CD14-positive monocyte (primary cell): ENCODE results near the gene CEACAM16. TPM values are rescaled to one million over a fixed set of nuclear protein-coding genes. Genes with fewer than 3 reads are reported as not detected.

Source experiments
- DNase-seq, 3 donors: peaks; one replicate each; pipeline ENCODE4 v3.0.0-alpha.2; 2011 to 2022
- H2AFZ ChIP-seq: 2 replicates; pipeline ENCODE4 v1.6.0; 2012; ENCODE audit warnings: mild to moderate bottlenecking, low read depth, low read length, inconsistent platforms; ENCODE audit not compliant: insufficient read depth, poor library complexity, severe bottlenecking
- H3K27ac ChIP-seq, 2 donors: 1 replicate in 1 of 2; 2 replicates in 1 of 2; pipeline ENCODE4 v1.5.1; 2012 to 2013; ENCODE audit warnings: low read length in 2 of 2, control low read depth in 1 of 2, inconsistent platforms in 1 of 2, low read depth in 1 of 2, mild to moderate bottlenecking in 1 of 2
- H3K27me3 ChIP-seq, 2 donors: one replicate each; pipeline versions ENCODE4 v1.6.0 to v1.6.1; 2011 to 2013; ENCODE audit warnings: low read length in 2 of 2; ENCODE audit not compliant: control insufficient read depth in 2 of 2, insufficient read depth in 2 of 2
- H3K36me3 ChIP-seq, 2 donors: replicated peaks in 1 of 2; 1 replicate in 1 of 2; 2 replicates in 1 of 2; pipeline versions ENCODE4 v1.5.1 to v1.6.1; 2012 to 2013; ENCODE audit warnings: low read length in 2 of 2, control low read depth in 1 of 2, inconsistent platforms in 1 of 2, mild to moderate bottlenecking in 1 of 2; ENCODE audit not compliant: insufficient read depth in 2 of 2, control insufficient read depth in 1 of 2
- H3K4me1 ChIP-seq, 2 donors: 1 replicate in 1 of 2; 2 replicates in 1 of 2; pipeline versions ENCODE4 v1.5.1 to v1.6.1; 2012 to 2013; ENCODE audit warnings: low read length in 2 of 2, control low read depth in 1 of 2, inconsistent platforms in 1 of 2, mild to moderate bottlenecking in 1 of 2, moderate library complexity in 1 of 2; ENCODE audit not compliant: insufficient read depth in 2 of 2, control insufficient read depth in 1 of 2
- H3K4me2 ChIP-seq: replicated peaks from 2 replicates; pipeline ENCODE3; 2012; ENCODE audit warnings: low read length, moderate library complexity, mild to moderate bottlenecking; ENCODE audit not compliant: poor library complexity, severe bottlenecking; ENCODE audit errors: extremely low read depth
- H3K4me3 ChIP-seq, 3 experiments: fragments of 200-600 bp in 1 of 3; sonication (generic) in 1 of 3; replicated peaks in 1 of 3; 1 replicate in 2 of 3; 2 replicates in 1 of 3; pipeline ENCODE4 v1.5.1; 2011 to 2013; ENCODE audit warnings: low read length in 3 of 3, mild to moderate bottlenecking in 3 of 3, control low read depth in 2 of 3, low read depth in 2 of 3, inconsistent platforms in 1 of 3, moderate library complexity in 1 of 3
- H3K79me2 ChIP-seq: 2 replicates; pipeline ENCODE4 v1.6.0; 2012; ENCODE audit warnings: mild to moderate bottlenecking, control low read depth, inconsistent platforms, low read length, moderate library complexity; ENCODE audit not compliant: insufficient read depth
- H3K9ac ChIP-seq: 2 replicates; pipeline ENCODE4 v1.6.0; 2017; ENCODE audit warnings: low read length, mild to moderate bottlenecking; ENCODE audit not compliant: insufficient read depth, poor library complexity, severe bottlenecking
- H3K9me3 ChIP-seq, 2 donors: replicated peaks in 1 of 2; 1 replicate in 1 of 2; 2 replicates in 1 of 2; pipeline versions ENCODE4 v1.5.1 to v1.6.1; 2012 to 2013; ENCODE audit warnings: low read length in 2 of 2, control low read depth in 1 of 2; ENCODE audit not compliant: control insufficient read depth in 1 of 2, insufficient read depth in 1 of 2
- H4K20me1 ChIP-seq: 2 replicates; pipeline ENCODE4 v1.6.0; 2012; ENCODE audit warnings: mild to moderate bottlenecking, low read length, control low read depth, moderate library complexity; ENCODE audit not compliant: insufficient read depth
- H3K27ac Mint-ChIP-seq, 7 donors: one replicate each; pipeline ENCODE4 v1.8.0; 2020; ENCODE audit warnings: mild to moderate bottlenecking in 7 of 7, mixed read lengths in 7 of 7, moderate library complexity in 6 of 7, inconsistent platforms in 2 of 7
- H3K27me3 Mint-ChIP-seq, 3 donors: one replicate each; pipeline ENCODE4 v1.8.0; 2021 to 2022; ENCODE audit warnings: low read depth in 3 of 3, mild to moderate bottlenecking in 3 of 3, mixed read lengths in 3 of 3, moderate library complexity in 3 of 3, inconsistent platforms in 1 of 3
- H3K36me3 Mint-ChIP-seq, 2 donors: one replicate each; pipeline ENCODE4 v1.8.0; 2020; ENCODE audit warnings: mixed read lengths in 2 of 2, inconsistent platforms in 1 of 2, mild to moderate bottlenecking in 1 of 2
- H3K4me1 Mint-ChIP-seq: one replicate; pipeline ENCODE4 v1.8.0; 2020; ENCODE audit warnings: mild to moderate bottlenecking, mixed read lengths
- H3K4me3 Mint-ChIP-seq, 2 donors: one replicate each; pipeline ENCODE4 v1.8.0; 2020; ENCODE audit warnings: mild to moderate bottlenecking in 2 of 2, mixed read lengths in 2 of 2, moderate library complexity in 1 of 2
- H3K9me3 Mint-ChIP-seq, 7 donors: one replicate each; pipeline ENCODE4 v1.8.0; 2020 to 2022; ENCODE audit warnings: mixed read lengths in 7 of 7, mild to moderate bottlenecking in 6 of 7, moderate library complexity in 6 of 7, inconsistent platforms in 2 of 7
- CTCF ChIP-seq: fragments of 200-600 bp; IDR thresholded peaks from one replicate; pipeline ENCODE4 v1.8.0; 2022; ENCODE audit warnings: antibody characterized with exemption, mild to moderate bottlenecking
- WGBS: methylation state at CpG from one replicate; pipeline ENCODE4 v1.1.5; 2013; ENCODE audit warnings: missing lambda C conversion rate; ENCODE audit not compliant: insufficient coverage; 5-methylcytosine and 5-hydroxymethylcytosine counted together
- intact Hi-C, 2 donors: fragments of 100-400 bp; cut with micrococcal nuclease; formaldehyde crosslinking; loops; one replicate each; pipeline versions ENCODE4 v1.15.0 to v1.15.1; 2023
- polyA plus RNA-seq, 3 donors: library from polyadenylated mRNA; depleted of rRNA in 1 of 3; unstranded in 2 of 3; stranded (reverse) in 1 of 3; fragments of 300-500 nt in 2 of 3; fragments of >200 nt in 1 of 3; fragmentation: Illumina TruSeq in 2 of 3; gene quantifications; 1 replicate in 2 of 3; 2 replicates in 1 of 3; pipeline ENCODE4 v1.2.3, GENCODE V29; 2012 to 2021

CEACAM16 gene
- polyA plus RNA-seq, 3 donors, result not detected

DNA sequence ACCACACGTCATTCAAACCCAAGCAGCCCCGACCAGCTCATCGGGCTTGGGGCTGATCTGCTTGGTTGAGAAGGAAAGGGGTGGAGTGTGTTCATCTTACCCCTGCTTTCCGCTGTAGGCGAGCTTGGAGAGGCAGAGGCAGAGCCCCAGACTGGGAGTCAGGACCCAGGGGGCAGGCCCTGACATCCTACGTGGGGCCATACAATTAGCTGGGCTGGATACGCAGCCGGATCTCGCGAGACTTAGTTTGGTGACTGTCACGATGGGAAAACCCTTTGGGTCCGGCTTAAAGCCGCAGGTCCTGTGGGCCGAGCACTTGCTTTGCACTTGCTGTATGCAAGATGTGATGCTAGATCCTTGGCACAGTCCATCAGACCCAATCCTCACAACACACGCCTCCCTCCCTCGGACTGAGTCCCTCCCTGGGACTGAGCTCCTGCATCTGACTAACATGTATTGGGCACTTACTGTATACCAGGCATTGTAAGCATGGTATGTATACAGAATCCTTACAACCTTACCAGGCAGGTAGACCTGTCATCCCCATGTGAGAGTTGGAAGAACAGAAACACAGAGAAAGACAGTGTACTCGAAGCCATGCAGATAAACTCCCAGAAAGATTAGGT lies 3.7 kb downstream of the CEACAM16 start:
- Mint-ChIP-seq H3K9me3 (no peaks in the 10 kb centered on the region), H3K4me3 (no peak overlapping the region), H3K36me3 (no peaks in the 10 kb centered on the region), H3K27ac (peak overlapping the region in 1 of 7 donors; percentile 30), H3K4me1 (no peaks in the 10 kb centered on the region), H3K27me3 (peaks cover 5 to 8% (median 6%) of the 10 kb centered on the region in 3 donors)
- intact Hi-C loops, result loop anchor here in 1 of 2 donors (5.0 kb wide), 1 partner anchor 75 kb away; the partner anchor contains the start of gene CBLC
- no peaks in the 10 kb centered on the region for H3K4me1 ChIP-seq
- H3K4me3 ChIP-seq, result no peak overlapping the region
- no peak overlapping the region for H3K9ac ChIP-seq
- WGBS, result 91% methylated on average over 14 of the region's 17 CpGs
- no peaks in the 10 kb centered on the region for H3K36me3 ChIP-seq
- H2AFZ ChIP-seq, result no peak overlapping the region
- H3K9me3 ChIP-seq, result no peaks in the 10 kb centered on the region
- H3K27me3 ChIP-seq, result peaks cover 0 to 2% of the 10 kb centered on the region in 2 donors
- H4K20me1 ChIP-seq, result no peaks in the 10 kb centered on the region
- no peak for TF ChIP-seq CTCF
- DNase-seq, result no peak
- no peaks in the 10 kb centered on the region for H3K79me2 ChIP-seq
- H3K4me2 ChIP-seq, result no peak overlapping the region
- no peak overlapping the region for H3K27ac ChIP-seq

- H3K27me3 ChIP-seq, result no peaks in the 10 kb centered on the region
- H3K27me3 Mint-ChIP-seq, result peaks cover 2% of the 10 kb centered on the region in 3 donors
- no peaks in the 10 kb centered on the region for H3K36me3 ChIP-seq
- peak overlapping the region in 1 of 7 donors; percentile 30 for H3K27ac Mint-ChIP-seq
- H3K4me1 Mint-ChIP-seq, result no peaks in the 10 kb centered on the region
- no peak for TF ChIP-seq CTCF
- no peaks in the 10 kb centered on the region for H3K9me3 Mint-ChIP-seq
- no peak overlapping the region for H3K4me3 Mint-ChIP-seq
- DNase-seq, result no peak
- H3K4me2 ChIP-seq, result no peak overlapping the region
- WGBS, result 91% methylated on average over 19 of the region's 28 CpGs
- no peaks in the 10 kb centered on the region for H3K36me3 Mint-ChIP-seq
- H2AFZ ChIP-seq, result no peak overlapping the region
- no peaks in the 10 kb centered on the region for H4K20me1 ChIP-seq
- no peaks in the 10 kb centered on the region for H3K79me2 ChIP-seq
- no peak overlapping the region for H3K4me3 ChIP-seq
- no peak overlapping the region for H3K27ac ChIP-seq
- intact Hi-C loops, result loop anchor here in 1 of 2 donors (5.0 kb wide), 1 partner anchor 74 kb away; the partner anchor contains the start of gene CBLC
- no peak overlapping the region for H3K9ac ChIP-seq
- H3K4me1 ChIP-seq, result no peaks in the 10 kb centered on the region
- H3K9me3 ChIP-seq, result no peaks in the 10 kb centered on the region
These were observed 4.6 kb downstream of the CEACAM16 start for GRCh38 chr19:44703336-44704078.
